ENCODE measurements around the gene RIT1.

The RIT1 gene

GRCh38 chr1:155850345-155850744 lies 60.8 kb downstream of the RIT1 start:
- no peak for DNase-seq

- DNase-seq, result no peak
Observed at GRCh38 chr1:155847823-155848529, 63.2 kb downstream of the RIT1 start.
